Panc1 (cell line): ENCODE data around the gene TMEM37. TPM values are rescaled to one million over a fixed set of nuclear protein-coding genes. Genes with fewer than 3 reads are reported as not detected.

Experiments
- ATAC-seq: fragments of 200-7000 bp; cut with Tn5 transposase; 2 replicates; pipeline ENCODE4 v1.9.1; 2020; ENCODE audit warnings: mild to moderate bottlenecking, moderate library complexity
- BruUV-seq: library from RNA; stranded (reverse); fragments of 400-500 nt; replicated peaks from 2 replicates; lab custom pipeline; 2021; lab: Mats Ljungman, UMichigan
- CTCF ChIA-PET: fragments of 300-600 bp; sonication (Branson Sonifier 250); formaldehyde crosslinking; loops from one replicate; lab custom pipeline; 2022; ENCODE audit warnings: antibody characterized with exemption; lab: Charles Lee
- POLR2A ChIA-PET: fragments of 300-600 bp; sonication (Branson Sonifier 250); formaldehyde crosslinking; loops from one replicate; lab custom pipeline; 2022; ENCODE audit warnings: antibody characterized with exemption; lab: Charles Lee
- DNase-seq: peaks from one replicate; pipeline ENCODE4 v3.0.0-alpha.2; 2010; ENCODE audit warnings: low read depth, low spot score
- H3K27ac ChIP-seq: 2 replicates; pipeline ENCODE4 v1.5.1; 2011; ENCODE audit warnings: mild to moderate bottlenecking, low read length, inconsistent platforms
- H3K27me3 ChIP-seq: fragments of 200-500 bp; sonication (Bioruptor generic); 2 replicates; pipeline ENCODE4 v1.6.0; 2014; ENCODE audit warnings: low read length, inconsistent platforms; ENCODE audit not compliant: control insufficient read depth, insufficient read depth
- H3K36me3 ChIP-seq: fragments of 200-500 bp; sonication (Bioruptor generic); 2 replicates; pipeline ENCODE4 v1.5.1; 2014; ENCODE audit warnings: inconsistent platforms, mild to moderate bottlenecking, low read length, moderate library complexity; ENCODE audit not compliant: control insufficient read depth, insufficient read depth
- H3K4me1 ChIP-seq: 2 replicates; pipeline ENCODE4 v1.5.1; 2011; ENCODE audit warnings: inconsistent platforms, mild to moderate bottlenecking, low read length, moderate library complexity; ENCODE audit not compliant: control insufficient read depth, insufficient read depth
- H3K4me3 ChIP-seq, 2 experiments: 2 replicates each; pipeline ENCODE4 v1.5.1; 2011 to 2012; ENCODE audit warnings: low read depth in 2 of 2, low read length in 2 of 2, mild to moderate bottlenecking in 2 of 2, inconsistent platforms in 1 of 2, moderate library complexity in 1 of 2
- H3K9me3 ChIP-seq: fragments of 200-500 bp; sonication (Bioruptor generic); 2 replicates; pipeline ENCODE4 v1.5.1; 2014; ENCODE audit warnings: low read depth, mild to moderate bottlenecking, inconsistent platforms, low read length, moderate library complexity; ENCODE audit not compliant: control insufficient read depth, insufficient read depth
- CTCF ChIP-seq: fragments of 450-650 bp; IDR thresholded peaks from 2 replicates; pipeline ENCODE4 v1.5.1; 2017; ENCODE audit warnings: mild to moderate bottlenecking
- POLR2AphosphoS5 ChIP-seq: IDR thresholded peaks from 2 replicates; pipeline ENCODE4 v1.6.1; 2012; ENCODE audit warnings: mild to moderate bottlenecking, low read depth, low read length, moderate library complexity
- in situ Hi-C: cut with HindIII; loops from 2 replicates; pipeline ENCODE4 v1.10.0; 2016; ENCODE audit warnings: low sequenced_read_pairs, low pct_unique_long_range_greater_than_20kb
- intact Hi-C: fragments of 100-400 bp; cut with micrococcal nuclease; formaldehyde crosslinking; loops from one replicate; pipeline ENCODE4 v1.10.0; 2022; ENCODE audit not compliant: unreplicated experiment
- total RNA-seq: library from RNA; stranded (reverse); gene quantifications from one replicate; pipeline ENCODE4 v1.2.1, GENCODE V29; 2021; ENCODE audit not compliant: unreplicated experiment
- TF ChIP-seq, protein P1 (sequence below), 2 experiments: IDR thresholded peaks; 2 replicates each; pipeline ENCODE4 v1.6.1; 2011 to 2012; ENCODE audit warnings: low read depth in 2 of 2, control low read depth in 1 of 2, low read length in 1 of 2, mild to moderate bottlenecking in 1 of 2, moderate library complexity in 1 of 2; ENCODE audit not compliant: insufficient read depth in 1 of 2

TMEM37 gene
- total RNA-seq, 1 experiment from 2014 or later = 0.28 TPM

GRCh38 chr2:119475225-119475856 is 43.7 kb downstream of the TMEM37 start:
- H3K4me3 ChIP-seq = no peak overlapping the region
- H3K27ac ChIP-seq = no peak overlapping the region
- ATAC-seq (no peak), DNase-seq (no peak)
- CTCF ChIA-PET = interaction anchor here (0.7 kb wide), 1 partner anchor 183 kb away, joined by 3 read pairs; no protein-coding TSS in a partner anchor
- no peaks in the 10 kb centered on the region for H3K36me3 ChIP-seq
- TF ChIP-seq, protein P1, sequence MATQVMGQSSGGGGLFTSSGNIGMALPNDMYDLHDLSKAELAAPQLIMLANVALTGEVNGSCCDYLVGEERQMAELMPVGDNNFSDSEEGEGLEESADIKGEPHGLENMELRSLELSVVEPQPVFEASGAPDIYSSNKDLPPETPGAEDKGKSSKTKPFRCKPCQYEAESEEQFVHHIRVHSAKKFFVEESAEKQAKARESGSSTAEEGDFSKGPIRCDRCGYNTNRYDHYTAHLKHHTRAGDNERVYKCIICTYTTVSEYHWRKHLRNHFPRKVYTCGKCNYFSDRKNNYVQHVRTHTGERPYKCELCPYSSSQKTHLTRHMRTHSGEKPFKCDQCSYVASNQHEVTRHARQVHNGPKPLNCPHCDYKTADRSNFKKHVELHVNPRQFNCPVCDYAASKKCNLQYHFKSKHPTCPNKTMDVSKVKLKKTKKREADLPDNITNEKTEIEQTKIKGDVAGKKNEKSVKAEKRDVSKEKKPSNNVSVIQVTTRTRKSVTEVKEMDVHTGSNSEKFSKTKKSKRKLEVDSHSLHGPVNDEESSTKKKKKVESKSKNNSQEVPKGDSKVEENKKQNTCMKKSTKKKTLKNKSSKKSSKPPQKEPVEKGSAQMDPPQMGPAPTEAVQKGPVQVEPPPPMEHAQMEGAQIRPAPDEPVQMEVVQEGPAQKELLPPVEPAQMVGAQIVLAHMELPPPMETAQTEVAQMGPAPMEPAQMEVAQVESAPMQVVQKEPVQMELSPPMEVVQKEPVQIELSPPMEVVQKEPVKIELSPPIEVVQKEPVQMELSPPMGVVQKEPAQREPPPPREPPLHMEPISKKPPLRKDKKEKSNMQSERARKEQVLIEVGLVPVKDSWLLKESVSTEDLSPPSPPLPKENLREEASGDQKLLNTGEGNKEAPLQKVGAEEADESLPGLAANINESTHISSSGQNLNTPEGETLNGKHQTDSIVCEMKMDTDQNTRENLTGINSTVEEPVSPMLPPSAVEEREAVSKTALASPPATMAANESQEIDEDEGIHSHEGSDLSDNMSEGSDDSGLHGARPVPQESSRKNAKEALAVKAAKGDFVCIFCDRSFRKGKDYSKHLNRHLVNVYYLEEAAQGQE (IDR thresholded peaks at IDR 0.05; ENCODE audit: insufficient read depth in 1 of 2, low read depth in 2 of 2, low read length in 1 of 2) = no peak
- TF ChIP-seq POLR2AphosphoS5 (no peak), CTCF (no peak)
- H3K27me3 ChIP-seq = no peaks in the 10 kb centered on the region
- in situ Hi-C loops = no loop called here
- H3K4me1 ChIP-seq = peaks cover 4% of the 10 kb centered on the region
- no TSS peak for BruUV-seq
- H3K9me3 ChIP-seq = no peaks in the 10 kb centered on the region
- POLR2A ChIA-PET = no interaction called here
- intact Hi-C loops = no loop called here

DNA sequence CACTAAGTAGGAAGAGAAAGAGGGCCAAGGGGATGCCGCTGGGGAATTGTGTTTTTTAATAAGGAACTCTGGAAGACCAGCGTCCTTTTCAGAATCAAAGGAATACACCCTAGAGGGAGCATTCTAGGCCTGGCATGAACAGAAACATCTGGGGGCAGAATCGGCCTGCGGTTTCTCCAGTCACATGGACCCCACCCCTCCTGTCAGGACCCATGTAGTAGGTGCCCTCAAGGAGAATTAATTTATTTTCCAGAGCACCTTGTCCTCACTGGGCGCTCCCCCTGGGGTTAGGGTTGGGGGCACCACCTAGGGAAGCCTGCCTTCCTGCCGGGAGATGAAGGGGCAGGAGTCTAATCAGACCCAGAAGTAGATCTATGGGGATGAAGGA is 44.2 kb downstream of the TMEM37 start:
- H3K9me3 ChIP-seq = no peaks in the 10 kb centered on the region
- ChIA-PET POLR2A (no interaction called here), CTCF (interaction anchor here (0.6 to 1.0 kb wide), 2 partner anchors 18 to 42 kb away, joined by 3 read pairs; no protein-coding TSS in a partner anchor)
- H3K4me1 ChIP-seq = peaks cover 4% of the 10 kb centered on the region
- DNase-seq (no peak), ATAC-seq (no peak)
- intact Hi-C loops (loop anchor here (1.0 kb wide), 1 partner anchor 69 kb away; no protein-coding TSS in a partner anchor), in situ Hi-C loops (no loop called here)
- H3K27me3 ChIP-seq = no peaks in the 10 kb centered on the region
- no TSS peak for BruUV-seq
- H3K36me3 ChIP-seq = no peaks in the 10 kb centered on the region
- H3K4me3 ChIP-seq = no peak overlapping the region
- TF ChIP-seq CTCF (0 out of 2 replicates have a peak, but pooled peaks have one; percentile 47), POLR2AphosphoS5 (no peak)
- H3K27ac ChIP-seq = no peak overlapping the region
